Fibroblast of the aortic adventitia (primary cell): ENCODE measurements around the gene RASGEF1C. TPM values are rescaled to one million over a fixed set of nuclear protein-coding genes. Genes with fewer than 3 reads are reported as not detected.

Experiments
- DNase-seq: peaks from one replicate; pipeline ENCODE4 v3.0.0-alpha.2; 2010; ENCODE audit warnings: low read depth
- H3K4me3 ChIP-seq: 2 replicates; pipeline ENCODE4 v1.5.1; 2011; ENCODE audit warnings: low read depth, mild to moderate bottlenecking, control low read depth, low read length, moderate library complexity
- total RNA-seq: library from RNA; depleted of rRNA; stranded (reverse); fragments of >200 nt; gene quantifications from 2 replicates; pipeline ENCODE4 v1.2.3, GENCODE V29; 2012; ENCODE audit warnings: low replicate concordance
- TF ChIP-seq, protein P1 (sequence below): IDR thresholded peaks from 2 replicates; pipeline ENCODE4 v1.5.1; 2011; ENCODE audit warnings: mild to moderate bottlenecking, low read length, control low read depth, inconsistent platforms; ENCODE audit not compliant: insufficient read depth

RASGEF1C gene
- total RNA-seq, 1 donor = not detected

DNA sequence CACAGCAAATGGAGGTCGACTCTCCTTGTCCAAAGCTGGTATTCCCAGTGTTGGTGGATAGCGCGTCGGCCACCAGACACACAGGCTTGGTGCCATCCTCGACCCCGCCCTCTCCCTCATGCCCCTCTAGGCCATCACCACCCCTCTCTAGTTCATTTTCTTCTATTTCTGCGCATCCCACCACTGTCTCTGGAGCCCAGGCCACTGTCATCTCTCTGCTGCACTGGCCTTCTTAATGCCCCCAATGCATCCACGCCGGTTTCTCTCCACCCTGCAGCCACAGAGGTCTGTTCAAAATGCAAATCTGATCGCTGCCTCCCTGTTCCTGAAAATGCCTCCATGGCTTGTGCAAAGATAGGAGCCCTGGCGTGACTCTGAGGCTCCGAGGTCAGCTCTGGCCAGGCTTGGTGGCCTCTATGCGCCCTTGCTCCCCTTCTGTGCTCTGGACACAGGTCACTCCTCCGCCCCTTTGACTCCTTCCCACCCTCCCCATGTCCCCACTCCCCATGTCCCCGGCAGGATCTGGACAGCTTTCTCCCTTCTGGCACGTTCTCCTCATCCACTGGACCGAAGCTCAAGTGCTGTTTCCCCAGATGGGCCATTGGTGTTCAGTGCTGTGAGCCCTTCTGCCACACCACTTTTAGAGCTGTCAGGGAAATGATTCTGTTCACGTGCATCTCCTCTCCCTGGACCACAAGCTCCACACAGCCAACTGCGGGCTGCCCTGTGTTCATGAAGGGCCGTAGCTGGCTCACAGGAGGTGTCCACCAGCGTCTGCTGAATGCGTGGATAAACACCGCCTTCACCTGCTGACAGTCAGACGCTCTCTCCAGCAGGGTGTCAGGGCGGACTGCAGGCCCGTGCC lies 77.9 kb downstream of the RASGEF1C start:
- no peak overlapping the region for H3K4me3 ChIP-seq
- no peak for DNase-seq
- TF ChIP-seq, protein P1, sequence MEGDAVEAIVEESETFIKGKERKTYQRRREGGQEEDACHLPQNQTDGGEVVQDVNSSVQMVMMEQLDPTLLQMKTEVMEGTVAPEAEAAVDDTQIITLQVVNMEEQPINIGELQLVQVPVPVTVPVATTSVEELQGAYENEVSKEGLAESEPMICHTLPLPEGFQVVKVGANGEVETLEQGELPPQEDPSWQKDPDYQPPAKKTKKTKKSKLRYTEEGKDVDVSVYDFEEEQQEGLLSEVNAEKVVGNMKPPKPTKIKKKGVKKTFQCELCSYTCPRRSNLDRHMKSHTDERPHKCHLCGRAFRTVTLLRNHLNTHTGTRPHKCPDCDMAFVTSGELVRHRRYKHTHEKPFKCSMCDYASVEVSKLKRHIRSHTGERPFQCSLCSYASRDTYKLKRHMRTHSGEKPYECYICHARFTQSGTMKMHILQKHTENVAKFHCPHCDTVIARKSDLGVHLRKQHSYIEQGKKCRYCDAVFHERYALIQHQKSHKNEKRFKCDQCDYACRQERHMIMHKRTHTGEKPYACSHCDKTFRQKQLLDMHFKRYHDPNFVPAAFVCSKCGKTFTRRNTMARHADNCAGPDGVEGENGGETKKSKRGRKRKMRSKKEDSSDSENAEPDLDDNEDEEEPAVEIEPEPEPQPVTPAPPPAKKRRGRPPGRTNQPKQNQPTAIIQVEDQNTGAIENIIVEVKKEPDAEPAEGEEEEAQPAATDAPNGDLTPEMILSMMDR = no peak

- no peak for DNase-seq
- TF ChIP-seq, protein P1 = no peak
- H3K4me3 ChIP-seq = no peak overlapping the region
Observed at GRCh38 chr5:180130291-180130869, 78.6 kb downstream of the RASGEF1C start.

DNA sequence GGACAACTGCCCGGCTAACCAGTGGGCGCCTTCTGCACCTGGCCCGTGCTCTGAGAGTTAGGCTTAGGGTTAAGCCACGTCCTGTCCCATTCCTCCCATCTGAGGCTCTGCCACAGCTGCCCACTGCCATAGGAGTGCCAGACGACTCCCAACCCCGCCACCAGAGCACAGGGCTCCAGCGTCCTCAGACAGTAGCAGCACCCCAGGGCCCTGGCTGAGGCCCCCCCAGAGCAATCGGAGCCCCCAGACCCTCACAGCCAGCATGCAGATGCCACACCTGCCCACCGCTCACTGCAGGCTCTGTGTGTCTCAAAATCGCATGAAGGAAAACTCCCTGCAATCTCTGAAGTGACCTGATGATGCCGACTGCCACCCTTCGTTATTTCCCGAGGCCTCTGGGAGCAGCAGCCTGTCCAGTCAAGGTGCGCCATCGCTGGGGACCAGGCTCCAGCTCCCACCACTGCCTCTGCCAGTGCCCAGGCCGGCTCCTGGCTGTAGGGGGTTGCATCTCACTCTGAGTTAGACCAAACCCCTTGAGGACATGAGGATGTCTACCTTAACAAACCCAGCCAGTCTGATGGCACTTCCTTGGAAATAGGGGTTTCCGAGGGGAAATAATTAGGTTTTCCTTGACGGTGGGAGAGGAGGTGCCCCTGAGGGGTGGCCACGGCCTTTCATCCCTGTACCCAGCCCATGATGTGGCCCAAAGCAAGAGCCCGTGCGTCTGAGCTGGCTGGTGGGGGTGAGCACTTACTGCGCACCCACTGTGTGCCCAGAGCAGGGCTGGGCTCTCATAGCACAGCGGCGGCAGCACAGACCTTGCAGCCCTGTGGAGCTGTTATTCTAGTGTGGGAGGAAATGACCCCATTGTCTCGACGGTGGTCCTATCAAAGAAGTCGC lies 79.5 kb downstream of the RASGEF1C start:
- H3K4me3 ChIP-seq = no peak overlapping the region
- no peak for DNase-seq
- TF ChIP-seq, protein P1 = no peak

DNA sequence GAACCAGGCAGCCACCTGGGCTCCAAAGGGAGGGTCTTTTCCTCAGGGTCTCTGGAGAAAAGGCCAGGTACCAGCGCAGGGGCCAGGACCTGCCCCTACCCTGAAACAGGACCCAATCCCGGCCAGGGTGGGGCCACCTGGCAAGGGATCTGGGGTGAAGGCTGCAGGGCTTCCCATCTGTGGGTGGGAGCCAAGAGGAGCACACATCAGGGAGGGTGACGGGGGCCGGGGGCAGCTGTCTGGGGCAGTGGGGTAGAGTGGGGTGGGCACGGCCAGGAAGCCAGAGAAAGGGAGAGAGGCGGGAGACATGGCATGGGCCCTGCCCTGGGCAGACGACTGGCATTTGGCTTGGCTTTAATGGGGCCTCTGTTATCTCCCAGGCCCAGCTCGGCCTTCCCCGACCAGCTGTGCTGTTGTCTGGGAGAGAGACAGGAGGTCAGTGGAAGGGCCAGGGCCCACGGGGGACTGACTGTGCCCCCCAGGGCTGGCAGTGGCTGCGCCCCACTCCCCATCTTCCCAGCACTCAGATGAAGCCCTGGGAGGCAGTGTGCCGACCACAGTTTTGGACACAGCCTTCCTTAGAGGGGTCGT lies 80.2 kb downstream of the RASGEF1C start:
- DNase-seq = no peak

DNA sequence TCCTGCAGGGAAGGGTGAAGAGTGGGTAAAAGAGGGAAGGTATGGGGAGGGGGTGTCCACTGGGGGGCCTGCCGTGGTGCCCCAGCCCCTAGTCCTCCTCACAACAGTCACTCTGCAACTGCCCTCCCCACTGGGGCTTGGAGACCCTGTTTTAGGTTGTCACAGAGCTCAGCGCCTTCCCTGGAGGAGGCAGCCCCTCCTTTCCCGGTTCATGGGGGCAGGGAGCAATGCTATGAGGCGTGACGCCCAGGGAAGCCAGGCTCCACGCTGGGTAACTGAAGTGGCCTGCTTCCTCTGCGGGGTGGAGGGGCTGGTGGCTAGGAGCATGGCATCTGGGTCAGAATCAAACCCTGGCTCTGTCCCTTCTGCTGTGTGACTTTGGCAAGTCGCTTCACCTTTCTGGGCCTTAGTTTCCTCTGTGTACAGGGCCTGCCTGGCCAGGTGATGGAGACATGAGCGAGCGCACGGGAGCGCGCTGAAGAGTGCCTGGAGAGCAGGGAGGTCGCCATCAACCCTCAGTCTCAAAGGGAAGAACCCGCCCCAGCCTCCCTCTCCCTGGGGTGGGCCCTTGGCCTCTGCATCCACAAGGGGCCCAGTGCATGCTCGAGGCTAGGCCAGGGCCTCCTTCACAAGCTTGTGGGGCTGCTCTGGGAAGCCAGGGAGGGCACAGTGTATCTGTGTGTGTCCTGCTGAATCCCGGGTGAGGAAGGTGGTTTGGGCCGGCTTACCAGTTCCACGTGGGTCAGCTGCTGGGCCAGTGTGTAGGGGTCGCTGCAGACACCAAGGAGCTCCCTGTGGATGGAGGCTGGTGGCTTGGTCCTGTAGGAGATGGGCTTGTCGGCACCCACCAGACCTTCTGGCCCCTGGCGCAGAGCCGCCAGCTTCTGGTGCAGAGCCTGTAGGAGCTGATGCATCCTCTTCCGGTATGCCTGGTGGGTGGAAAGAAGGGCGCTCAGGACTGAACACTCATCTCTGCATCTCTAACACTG lies 81.0 kb downstream of the RASGEF1C start:
- TF ChIP-seq, protein P1 = no peak
- no peak for DNase-seq

More for the DNA sequence above, 80.2 kb downstream of the RASGEF1C start:
- TF ChIP-seq, protein P1 = no peak
- no peak overlapping the region for H3K4me3 ChIP-seq

More for the DNA sequence above, 81.0 kb downstream of the RASGEF1C start:
- no peak overlapping the region for H3K4me3 ChIP-seq
